SIG-M5 treated with dmso at 0.1 percent for 504 hours (cell line): ENCODE results near the gene MEIG1.
"Not testable (repeated sequence)": the region's sequence is repeated elsewhere in the genome, so short reads cannot be mapped to it uniquely, and the experiment has no call there.

ENCODE experiments used
- DNase-seq: peaks from one replicate; lab custom pipeline; 2025; ENCODE audit not compliant: unreplicated experiment; lab: John Stamatoyannopoulos, UW

The MEIG1 gene

GRCh38 chr10:14959221-14960057, at the start of gene MEIG1:
Gene MEIG1, plus strand, starts transcription at chr10:14959388. Its CDS starts 7,081 bp downstream, at chr10:14966469.
- peak; percentile 80 for DNase-seq

- DNase-seq: no peak
These were observed 48.2 kb upstream of the MEIG1 start for GRCh38 chr10:14910953-14911352.

- no peak for DNase-seq
These were observed 47.4 kb upstream of the MEIG1 start for GRCh38 chr10:14911801-14912200.

GRCh38 chr10:14916600-14916999, 42.6 kb upstream of the MEIG1 start:
- DNase-seq: no peak

- no peak for DNase-seq
These were observed 41.4 kb upstream of the MEIG1 start for GRCh38 chr10:14917827-14918226.

- DNase-seq: no peak
These were observed 40.2 kb upstream of the MEIG1 start for GRCh38 chr10:14918964-14919363.

GRCh38 chr10:14924013-14924412, 35.2 kb upstream of the MEIG1 start:
- DNase-seq: no peak

- DNase-seq: no peak
These were observed 33.9 kb upstream of the MEIG1 start for GRCh38 chr10:14925268-14925667.

- DNase-seq: no peak
These were observed 33.1 kb upstream of the MEIG1 start for GRCh38 chr10:14926061-14926470.

GRCh38 chr10:14926722-14927416, 32.3 kb upstream of the MEIG1 start:
- DNase-seq: no peak

GRCh38 chr10:14930610-14931009, 28.6 kb upstream of the MEIG1 start:
- DNase-seq: no peak

GRCh38 chr10:14936584-14936983, 22.6 kb upstream of the MEIG1 start:
- DNase-seq: no peak

- DNase-seq: not testable (repeated sequence)
These were observed 20.2 kb upstream of the MEIG1 start for GRCh38 chr10:14938971-14939370.

- not testable (repeated sequence) for DNase-seq
These were observed 16.8 kb upstream of the MEIG1 start for GRCh38 chr10:14942147-14942949.

- not testable (repeated sequence) for DNase-seq
These were observed 16.2 kb upstream of the MEIG1 start for GRCh38 chr10:14942950-14943338.

- no peak for DNase-seq
These were observed 14.1 kb upstream of the MEIG1 start for GRCh38 chr10:14945108-14945507.

GRCh38 chr10:14947268-14947667, 11.9 kb upstream of the MEIG1 start:
- no peak for DNase-seq

GRCh38 chr10:14949291-14949690, 9.9 kb upstream of the MEIG1 start:
- DNase-seq: no peak

GRCh38 chr10:14952851-14953423, 6.3 kb upstream of the MEIG1 start:
- DNase-seq: no peak

- peak; percentile 35 for DNase-seq
These were observed 5.7 kb upstream of the MEIG1 start for GRCh38 chr10:14953424-14954000.
